ENCODE data around the gene USO1.
"Not testable (repeated sequence)": the region's sequence is repeated elsewhere in the genome, so short reads cannot be mapped to it uniquely, and the experiment has no call there.

DNA sequence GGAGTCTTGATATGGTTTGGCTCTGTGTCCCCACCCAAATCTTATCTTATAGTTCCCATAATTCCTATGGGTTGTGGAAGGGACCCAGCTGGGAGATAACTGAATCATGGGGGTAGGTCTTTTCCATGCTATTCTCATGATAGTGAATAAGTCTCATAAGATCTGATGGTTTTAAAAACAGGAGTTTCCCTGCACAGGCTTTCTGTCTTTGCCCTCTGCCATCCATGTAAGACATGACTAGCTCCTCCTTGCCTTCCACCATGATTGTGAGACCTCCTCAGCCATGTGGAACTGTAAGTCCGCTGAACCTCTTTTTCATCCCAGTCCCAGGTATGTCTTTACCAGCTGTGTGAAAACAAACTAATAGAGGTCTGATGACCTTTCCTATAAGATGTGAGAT, 37.3 kb upstream of the USO1 start:
- TF ChIP-seq, protein P1, sequence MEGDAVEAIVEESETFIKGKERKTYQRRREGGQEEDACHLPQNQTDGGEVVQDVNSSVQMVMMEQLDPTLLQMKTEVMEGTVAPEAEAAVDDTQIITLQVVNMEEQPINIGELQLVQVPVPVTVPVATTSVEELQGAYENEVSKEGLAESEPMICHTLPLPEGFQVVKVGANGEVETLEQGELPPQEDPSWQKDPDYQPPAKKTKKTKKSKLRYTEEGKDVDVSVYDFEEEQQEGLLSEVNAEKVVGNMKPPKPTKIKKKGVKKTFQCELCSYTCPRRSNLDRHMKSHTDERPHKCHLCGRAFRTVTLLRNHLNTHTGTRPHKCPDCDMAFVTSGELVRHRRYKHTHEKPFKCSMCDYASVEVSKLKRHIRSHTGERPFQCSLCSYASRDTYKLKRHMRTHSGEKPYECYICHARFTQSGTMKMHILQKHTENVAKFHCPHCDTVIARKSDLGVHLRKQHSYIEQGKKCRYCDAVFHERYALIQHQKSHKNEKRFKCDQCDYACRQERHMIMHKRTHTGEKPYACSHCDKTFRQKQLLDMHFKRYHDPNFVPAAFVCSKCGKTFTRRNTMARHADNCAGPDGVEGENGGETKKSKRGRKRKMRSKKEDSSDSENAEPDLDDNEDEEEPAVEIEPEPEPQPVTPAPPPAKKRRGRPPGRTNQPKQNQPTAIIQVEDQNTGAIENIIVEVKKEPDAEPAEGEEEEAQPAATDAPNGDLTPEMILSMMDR (IDR thresholded peaks at IDR 0.05): not testable (repeated sequence)
- TF ChIP-seq POLR2A, EP300 (IDR thresholded peaks at IDR 0.05): not testable (repeated sequence)
